Measurements from ENCODE around the gene MTFR2. TPM values are rescaled to one million over a fixed set of nuclear protein-coding genes. Genes with fewer than 3 reads are reported as not detected.

MTFR2 gene
- total and polyA plus RNA-seq, 2 of the 13 experiments (the other 11 are each of a cell fraction or from before 2014, with no cell fraction given), result 6.7 to 10.7 TPM

DNA sequence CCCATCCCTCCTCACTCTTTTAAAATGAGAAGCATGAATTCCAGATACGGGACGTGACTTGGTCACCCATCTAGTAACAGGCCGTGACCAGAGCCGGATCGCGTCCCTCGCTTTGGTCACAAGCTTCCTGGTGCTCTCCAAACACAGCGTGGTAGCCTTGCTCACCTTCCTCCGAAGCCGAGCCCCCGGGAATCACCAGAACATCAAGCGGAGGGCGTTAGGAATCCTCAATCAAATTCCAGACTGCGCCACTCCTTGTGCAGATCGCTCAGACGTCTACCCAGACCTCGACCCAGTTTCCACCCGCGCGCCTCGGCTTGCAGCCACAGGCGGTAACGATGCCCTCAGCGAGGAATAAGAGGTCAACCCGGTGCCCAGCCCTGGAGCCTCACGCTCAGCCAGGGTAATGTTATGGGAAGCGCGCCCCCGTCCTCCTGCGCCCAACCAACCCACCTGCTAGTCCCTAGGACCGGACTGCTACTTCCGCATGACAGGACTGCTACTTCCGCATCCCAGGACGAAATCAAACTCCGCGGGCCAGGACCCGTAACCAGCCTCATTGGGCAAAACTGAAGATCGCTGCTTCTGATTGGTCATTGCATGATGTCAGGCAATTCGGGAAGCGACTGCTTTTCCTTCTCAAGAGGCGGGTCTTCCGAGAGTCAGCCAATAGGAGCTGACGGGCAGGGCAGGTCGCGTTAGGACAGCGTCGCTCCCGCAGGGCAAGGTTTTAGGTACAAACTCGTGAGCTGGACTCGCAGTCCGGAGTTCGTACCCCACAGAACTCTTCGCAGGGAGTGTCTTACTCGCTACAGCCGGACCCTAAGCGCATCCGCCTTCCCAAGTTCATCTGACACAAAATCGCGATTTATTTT is at the start of gene MTFR2 (continued):
- TF ChIP-seq, protein P1, sequence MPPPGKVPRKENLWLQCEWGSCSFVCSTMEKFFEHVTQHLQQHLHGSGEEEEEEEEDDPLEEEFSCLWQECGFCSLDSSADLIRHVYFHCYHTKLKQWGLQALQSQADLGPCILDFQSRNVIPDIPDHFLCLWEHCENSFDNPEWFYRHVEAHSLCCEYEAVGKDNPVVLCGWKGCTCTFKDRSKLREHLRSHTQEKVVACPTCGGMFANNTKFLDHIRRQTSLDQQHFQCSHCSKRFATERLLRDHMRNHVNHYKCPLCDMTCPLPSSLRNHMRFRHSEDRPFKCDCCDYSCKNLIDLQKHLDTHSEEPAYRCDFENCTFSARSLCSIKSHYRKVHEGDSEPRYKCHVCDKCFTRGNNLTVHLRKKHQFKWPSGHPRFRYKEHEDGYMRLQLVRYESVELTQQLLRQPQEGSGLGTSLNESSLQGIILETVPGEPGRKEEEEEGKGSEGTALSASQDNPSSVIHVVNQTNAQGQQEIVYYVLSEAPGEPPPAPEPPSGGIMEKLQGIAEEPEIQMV (CRISPR knock-in tag; IDR thresholded peaks at IDR 0.05; ENCODE audit: low read depth), result 0 out of 2 replicates have a peak, but pooled peaks have one; percentile 67
- TF ChIP-seq, protein P2, sequence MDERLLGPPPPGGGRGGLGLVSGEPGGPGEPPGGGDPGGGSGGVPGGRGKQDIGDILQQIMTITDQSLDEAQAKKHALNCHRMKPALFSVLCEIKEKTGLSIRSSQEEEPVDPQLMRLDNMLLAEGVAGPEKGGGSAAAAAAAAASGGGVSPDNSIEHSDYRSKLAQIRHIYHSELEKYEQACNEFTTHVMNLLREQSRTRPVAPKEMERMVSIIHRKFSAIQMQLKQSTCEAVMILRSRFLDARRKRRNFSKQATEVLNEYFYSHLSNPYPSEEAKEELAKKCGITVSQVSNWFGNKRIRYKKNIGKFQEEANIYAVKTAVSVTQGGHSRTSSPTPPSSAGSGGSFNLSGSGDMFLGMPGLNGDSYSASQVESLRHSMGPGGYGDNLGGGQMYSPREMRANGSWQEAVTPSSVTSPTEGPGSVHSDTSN (CRISPR knock-in tag; IDR thresholded peaks at IDR 0.05), result peak; percentile 76
- TF ChIP-seq ZNF614 (CRISPR knock-in tag; IDR thresholded peaks at IDR 0.05; ENCODE audit: borderline replicate concordance), result peak; percentile 90; the same call in 1 of the 2 replicates
- peak; percentile 97 for TF ChIP-seq PHF20 (CRISPR knock-in tag; IDR thresholded peaks at IDR 0.05)
- peak; percentile 61 for TF ChIP-seq YY1 (IDR thresholded peaks at IDR 0.05; ENCODE audit: insufficient read depth, insufficient replicate concordance, low read depth, low read length)
- TF ChIP-seq CSRNP1 (CRISPR knock-in tag; IDR thresholded peaks at IDR 0.05), result peak; percentile 86
- TF ChIP-seq TEAD3 (CRISPR knock-in tag; optimal IDR thresholded peaks at IDR 0.05; ENCODE audit: borderline replicate concordance), result peak; percentile 98
- TF ChIP-seq PAXIP1 (CRISPR knock-in tag; conservative IDR thresholded peaks at IDR 0.05), result peak; percentile 42
- TF ChIP-seq, protein P3, sequence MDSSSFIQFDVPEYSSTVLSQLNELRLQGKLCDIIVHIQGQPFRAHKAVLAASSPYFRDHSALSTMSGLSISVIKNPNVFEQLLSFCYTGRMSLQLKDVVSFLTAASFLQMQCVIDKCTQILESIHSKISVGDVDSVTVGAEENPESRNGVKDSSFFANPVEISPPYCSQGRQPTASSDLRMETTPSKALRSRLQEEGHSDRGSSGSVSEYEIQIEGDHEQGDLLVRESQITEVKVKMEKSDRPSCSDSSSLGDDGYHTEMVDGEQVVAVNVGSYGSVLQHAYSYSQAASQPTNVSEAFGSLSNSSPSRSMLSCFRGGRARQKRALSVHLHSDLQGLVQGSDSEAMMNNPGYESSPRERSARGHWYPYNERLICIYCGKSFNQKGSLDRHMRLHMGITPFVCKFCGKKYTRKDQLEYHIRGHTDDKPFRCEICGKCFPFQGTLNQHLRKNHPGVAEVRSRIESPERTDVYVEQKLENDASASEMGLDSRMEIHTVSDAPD (CRISPR knock-in tag; IDR thresholded peaks at IDR 0.05), result peak; percentile 75; the same call in 1 of the 2 replicates
- peak; percentile 85; the same call in 1 of the 2 replicates for TF ChIP-seq ZNF335 (CRISPR knock-in tag; IDR thresholded peaks at IDR 0.05)
- TF ChIP-seq RXRB (CRISPR knock-in tag; IDR thresholded peaks at IDR 0.05; ENCODE audit: borderline replicate concordance), result peak; percentile 97
- 0 out of 2 replicates have a peak, but pooled peaks have one; percentile 21 for TF ChIP-seq ZNF34 (CRISPR knock-in tag; IDR thresholded peaks at IDR 0.05; ENCODE audit: borderline replicate concordance)
- TF ChIP-seq ZNF883 (CRISPR knock-in tag; IDR thresholded peaks at IDR 0.05; ENCODE audit: not compliant biosample characterization), result no peak
- TF ChIP-seq, protein P4, sequence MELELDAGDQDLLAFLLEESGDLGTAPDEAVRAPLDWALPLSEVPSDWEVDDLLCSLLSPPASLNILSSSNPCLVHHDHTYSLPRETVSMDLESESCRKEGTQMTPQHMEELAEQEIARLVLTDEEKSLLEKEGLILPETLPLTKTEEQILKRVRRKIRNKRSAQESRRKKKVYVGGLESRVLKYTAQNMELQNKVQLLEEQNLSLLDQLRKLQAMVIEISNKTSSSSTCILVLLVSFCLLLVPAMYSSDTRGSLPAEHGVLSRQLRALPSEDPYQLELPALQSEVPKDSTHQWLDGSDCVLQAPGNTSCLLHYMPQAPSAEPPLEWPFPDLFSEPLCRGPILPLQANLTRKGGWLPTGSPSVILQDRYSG (CRISPR knock-in tag; IDR thresholded peaks at IDR 0.05), result no peak
- no peak for TF ChIP-seq ZNF274 (CRISPR knock-in tag; IDR thresholded peaks at IDR 0.05)

Measured in HepG2 (cell line).